Tibial artery (tissue), 4 donors: ENCODE data around the gene TARS3.

Experiments
- DNase-seq, 2 donors: peaks; one replicate each; pipeline ENCODE4 v3.0.0-alpha.2; 2019
- H3K27ac ChIP-seq, 2 donors: fragments of 200-600 bp; sonication (generic) in 1 of 2; 1 replicate in 1 of 2; 2 replicates in 1 of 2; pipeline ENCODE4 v1.5.1; 2018 to 2019; ENCODE audit warnings: mild to moderate bottlenecking in 1 of 2
- H3K27me3 ChIP-seq, 2 donors: fragments of 200-600 bp; sonication (generic) in 1 of 2; one replicate each; pipeline versions ENCODE4 v1.5.1 to v1.6.0; 2016 to 2019
- H3K36me3 ChIP-seq, 3 donors: fragments of 200-600 bp; sonication (generic) in 2 of 3; one replicate each; pipeline ENCODE4 v1.5.1; 2016 to 2019; ENCODE audit warnings: mild to moderate bottlenecking in 2 of 3
- H3K4me1 ChIP-seq, 4 donors: fragments of 200-600 bp; sonication (generic) in 2 of 4; 1 replicate in 3 of 4; 2 replicates in 1 of 4; pipeline ENCODE4 v1.5.1; 2016 to 2019
- H3K4me3 ChIP-seq, 2 donors: fragments of 200-600 bp; sonication (generic) in 1 of 2; 1 replicate in 1 of 2; 2 replicates in 1 of 2; pipeline ENCODE4 v1.5.1; 2018 to 2019; ENCODE audit warnings: mild to moderate bottlenecking in 2 of 2
- H3K9me3 ChIP-seq, 3 donors: fragments of 200-600 bp; sonication (generic) in 1 of 3; one replicate each; pipeline ENCODE4 v1.5.1; 2016 to 2019
- CTCF ChIP-seq, 2 experiments: fragments of 200-600 bp in 1 of 2; fragments of 450-650 bp in 1 of 2; IDR thresholded peaks; one replicate each; pipeline ENCODE4 v1.5.1; 2017 to 2019; ENCODE audit warnings: antibody characterized with exemption in 2 of 2, mild to moderate bottlenecking in 1 of 2, moderate library complexity in 1 of 2
- intact Hi-C: fragments of 100-400 bp; cut with DNase I; formaldehyde crosslinking; loops from one replicate; pipeline ENCODE4 v1.15.0; 2023; ENCODE audit warnings: low total_unique reads

The TARS3 gene

DNA sequence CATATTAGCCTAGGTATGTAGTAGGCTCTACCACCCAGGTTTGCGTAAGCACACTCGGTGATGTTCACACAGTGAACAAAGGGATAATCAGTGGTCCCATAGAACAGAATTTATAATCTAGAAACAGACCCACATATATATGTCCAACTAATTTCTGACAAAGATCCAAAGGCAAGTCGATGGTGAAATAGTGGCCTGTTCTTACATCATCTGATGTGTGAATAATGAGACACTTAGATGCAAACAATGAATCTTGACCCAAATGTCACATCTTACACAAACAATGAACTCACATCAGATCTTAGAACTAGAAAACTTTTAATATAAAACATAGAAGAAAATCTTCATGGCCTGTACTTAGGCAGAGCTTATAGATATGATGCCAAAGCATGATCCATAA lies 54.5 kb downstream of the TARS3 start:
- TF ChIP-seq CTCF (IDR thresholded peaks at IDR 0.05): no peak
- Histone ChIP-seq H3K4me1 (peaks cover 0 to 4% (median 0%) of the 10 kb centered on the region in 4 donors), H3K27me3 (no peaks in the 10 kb centered on the region), H3K9me3 (peaks cover 0 to 3% (median 0%) of the 10 kb centered on the region in 3 donors), H3K4me3 (no peak overlapping the region), H3K27ac (no peak overlapping the region), H3K36me3 (peaks cover 26 to 77% (median 62%) of the 10 kb centered on the region in 3 donors)
- intact Hi-C loops: no loop called here
- no peak for DNase-seq

- Histone ChIP-seq H3K9me3 (peaks cover 0 to 3% (median 0%) of the 10 kb centered on the region in 3 donors), H3K36me3 (peaks cover 13 to 63% (median 45%) of the 10 kb centered on the region in 3 donors)
- TF ChIP-seq CTCF (IDR thresholded peaks at IDR 0.05): no peak
Observed at GRCh38 chr15:101667881-101668280, 56.4 kb downstream of the TARS3 start.

GRCh38 chr15:101664303-101664913 lies 59.9 kb downstream of the TARS3 start:
- TF ChIP-seq CTCF (IDR thresholded peaks at IDR 0.05): no peak
- intact Hi-C loops: no loop called here
- H3K27ac ChIP-seq: no peak overlapping the region
- H3K9me3 ChIP-seq: peaks cover 0 to 3% (median 0%) of the 10 kb centered on the region in 3 donors
- no peaks in the 10 kb centered on the region for H3K4me1 ChIP-seq
- H3K4me3 ChIP-seq: no peak overlapping the region
- H3K36me3 ChIP-seq: peaks cover 0 to 48% (median 27%) of the 10 kb centered on the region in 3 donors
- no peaks in the 10 kb centered on the region for H3K27me3 ChIP-seq
- no peak for DNase-seq

More at GRCh38 chr15:101667881-101668280, 56.4 kb downstream of the TARS3 start:
- Histone ChIP-seq H3K27me3 (no peaks in the 10 kb centered on the region), H3K4me3 (no peak overlapping the region), H3K27ac (no peak overlapping the region), H3K4me1 (peaks cover 0 to 4% (median 0%) of the 10 kb centered on the region in 4 donors)
- intact Hi-C loops: no loop called here
- no peak for DNase-seq

- DNase-seq: no peak
- Histone ChIP-seq H3K36me3 (peaks cover 0 to 34% (median 9%) of the 10 kb centered on the region in 3 donors), H3K4me3 (no peak overlapping the region), H3K9me3 (peaks cover 0 to 3% (median 0%) of the 10 kb centered on the region in 3 donors), H3K27ac (no peak overlapping the region), H3K4me1 (no peaks in the 10 kb centered on the region), H3K27me3 (no peaks in the 10 kb centered on the region)
- no peak for TF ChIP-seq CTCF (IDR thresholded peaks at IDR 0.05)
- intact Hi-C loops: no loop called here
Observed at GRCh38 chr15:101662203-101662602, 62.1 kb downstream of the TARS3 start.

DNA sequence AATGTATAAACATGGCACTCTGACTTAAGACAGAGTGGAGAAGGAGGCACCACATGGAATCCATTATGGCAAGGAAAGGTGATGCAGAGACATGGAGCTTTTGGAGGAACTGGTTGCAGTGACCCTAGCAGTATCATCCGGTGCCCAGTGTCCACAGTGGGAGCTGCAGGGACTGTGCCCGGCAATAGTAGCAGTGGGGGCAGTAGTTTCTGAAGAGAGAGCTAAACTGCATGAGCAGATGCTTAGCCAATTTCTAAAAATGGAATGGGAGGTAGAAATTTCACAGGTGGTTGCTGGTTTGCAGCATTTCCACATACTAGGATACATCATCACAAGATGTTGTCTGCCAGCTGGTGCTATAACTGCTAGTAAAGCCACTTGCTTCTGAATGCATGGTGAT lies 64.3 kb downstream of the TARS3 start:
- intact Hi-C loops: no loop called here
- peaks cover 0 to 43% (median 4%) of the 10 kb centered on the region in 3 donors for H3K36me3 ChIP-seq
- DNase-seq: no peak

More for the DNA sequence above, 64.3 kb downstream of the TARS3 start:
- Histone ChIP-seq H3K27ac (no peak overlapping the region), H3K4me3 (no peak overlapping the region), H3K4me1 (no peaks in the 10 kb centered on the region), H3K27me3 (no peaks in the 10 kb centered on the region), H3K9me3 (no peaks in the 10 kb centered on the region)
- TF ChIP-seq CTCF (IDR thresholded peaks at IDR 0.05): no peak
